H1 (cell line): Measurements from ENCODE around the gene YOD1. TPM values are rescaled to one million over a fixed set of nuclear protein-coding genes. Genes with fewer than 3 reads are reported as not detected.

Experiments used
- CTCF ChIA-PET: fragments of 300-600 bp; sonication (Branson Sonifier 250); formaldehyde crosslinking; loops from one replicate; lab custom pipeline; 2021; ENCODE audit not compliant: partially characterized antibody; lab: Charles Lee
- POLR2A ChIA-PET: fragments of 300-600 bp; sonication (Branson Sonifier 250); formaldehyde crosslinking; loops from one replicate; lab custom pipeline; 2021; ENCODE audit warnings: inconsistent platforms; ENCODE audit not compliant: partially characterized antibody; lab: Charles Lee
- DNase-seq, 2 experiments: peaks; one replicate each; pipeline versions ENCODE4 v3.0.0 to v3.0.0-alpha.2; 2010 to 2022; ENCODE audit warnings: low spot score in 2 of 2, low read depth in 1 of 2, mixed read lengths in 1 of 2
- FAIRE-seq: peaks from 2 replicates; lab custom pipeline; 2011; peaks lifted over from hg19 to GRCh38; lab: Jason Lieb, UNC
- H2AFZ ChIP-seq: 2 replicates; pipeline ENCODE4 v1.8.1; 2012; ENCODE audit warnings: low read length, inconsistent platforms
- H2AK5ac ChIP-seq: 2 replicates; pipeline ENCODE4 v1.6.1; 2013; ENCODE audit warnings: low read depth, low read length
- H2BK120ac ChIP-seq: replicated peaks from 2 replicates; pipeline ENCODE3; 2013; ENCODE audit warnings: low read depth, low read length, inconsistent platforms
- H2BK12ac ChIP-seq: 2 replicates; pipeline ENCODE4 v1.6.1; 2013; ENCODE audit warnings: low read depth, low read length
- H2BK15ac ChIP-seq: 2 replicates; pipeline ENCODE4 v1.6.1; 2013; ENCODE audit warnings: low read length
- H2BK20ac ChIP-seq: 2 replicates; pipeline ENCODE4 v1.6.1; 2013; ENCODE audit warnings: low read length
- H2BK5ac ChIP-seq: 2 replicates; pipeline ENCODE4 v1.6.1; 2013; ENCODE audit warnings: low read depth, low read length
- H3K14ac ChIP-seq: 2 replicates; pipeline ENCODE4 v1.6.1; 2013; ENCODE audit warnings: inconsistent platforms; ENCODE audit not compliant: insufficient read length
- H3K18ac ChIP-seq: 2 replicates; pipeline ENCODE4 v1.6.1; 2013; ENCODE audit warnings: low read length; ENCODE audit errors: extremely low read depth
- H3K23ac ChIP-seq: 2 replicates; pipeline ENCODE4 v1.6.1; 2013; ENCODE audit warnings: inconsistent platforms; ENCODE audit not compliant: insufficient read length
- H3K23me2 ChIP-seq: 2 replicates; pipeline ENCODE4 v1.6.1; 2013; ENCODE audit warnings: low read depth, low read length
- H3K27ac ChIP-seq: 2 replicates; pipeline ENCODE4 v1.6.1; 2011; ENCODE audit warnings: low read depth, low read length, inconsistent platforms
- H3K27me3 ChIP-seq, 4 experiments: replicated peaks in 1 of 4; 1 replicate in 1 of 4; 2 replicates in 3 of 4; pipeline versions ENCODE4 v1.6.1 to v1.8.1; 2011 to 2013; ENCODE audit warnings: low read length in 3 of 4, mild to moderate bottlenecking in 3 of 4, inconsistent platforms in 2 of 4, mixed read lengths in 2 of 4, moderate library complexity in 1 of 4; ENCODE audit not compliant: control insufficient read depth in 3 of 4, insufficient read depth in 3 of 4; ENCODE audit errors: extremely low read depth in 1 of 4
- H3K36me3 ChIP-seq, 4 experiments: 2 replicates each; pipeline versions ENCODE4 v1.6.1 to v1.8.1; 2011 to 2013; ENCODE audit warnings: mild to moderate bottlenecking in 4 of 4, low read length in 3 of 4, moderate library complexity in 2 of 4, control low read depth in 1 of 4, inconsistent platforms in 1 of 4; ENCODE audit not compliant: insufficient read depth in 4 of 4, control insufficient read depth in 2 of 4
- H3K4ac ChIP-seq: replicated peaks from 2 replicates; pipeline ENCODE3; 2013; ENCODE audit warnings: low read length, low read depth, mixed read lengths, inconsistent platforms; ENCODE audit not compliant: insufficient read length
- H3K4me1 ChIP-seq, 4 experiments: replicated peaks in 1 of 4; 1 replicate in 1 of 4; 2 replicates in 3 of 4; pipeline versions ENCODE4 v1.6.1 to v1.8.1; 2011 to 2013; ENCODE audit warnings: low read length in 3 of 4, inconsistent platforms in 2 of 4, mixed read lengths in 1 of 4; ENCODE audit not compliant: insufficient read depth in 4 of 4, control insufficient read depth in 3 of 4
- H3K4me2 ChIP-seq, 2 experiments: 2 replicates each; pipeline versions ENCODE4 v1.6.1 to v1.8.1; 2011 to 2013; ENCODE audit warnings: low read depth in 2 of 2, low read length in 2 of 2, control low read depth in 1 of 2, inconsistent platforms in 1 of 2, mild to moderate bottlenecking in 1 of 2; ENCODE audit not compliant: insufficient read depth in 1 of 2
- H3K4me3 ChIP-seq, 4 experiments: fragments of 200-600, 300-600 bp in 1 of 4; sonication (generic), shearing (Covaris generic), sonication (Bioruptor Twin) in 1 of 4; 2 replicates each; pipeline versions ENCODE4 v1.5.1 to v1.8.1; 2011 to 2016; ENCODE audit warnings: low read length in 4 of 4, low read depth in 3 of 4, control low read depth in 2 of 4, inconsistent platforms in 2 of 4, mild to moderate bottlenecking in 2 of 4, mixed read lengths in 1 of 4, moderate library complexity in 1 of 4; ENCODE audit not compliant: insufficient read depth in 2 of 4; ENCODE audit errors: extremely low read depth in 1 of 4
- H3K56ac ChIP-seq: replicated peaks from 2 replicates; pipeline ENCODE3; 2013; ENCODE audit warnings: low read depth, mild to moderate bottlenecking, mixed read lengths, low read length, inconsistent platforms; ENCODE audit not compliant: insufficient read length
- H3K79me1 ChIP-seq: 2 replicates; pipeline ENCODE4 v1.6.1; 2013; ENCODE audit warnings: low read depth, low read length, control low read depth
- H3K79me2 ChIP-seq, 2 experiments: 2 replicates each; pipeline versions ENCODE4 v1.6.1 to v1.8.1; 2012 to 2013; ENCODE audit warnings: low read length in 2 of 2, mild to moderate bottlenecking in 2 of 2, inconsistent platforms in 1 of 2; ENCODE audit not compliant: insufficient read depth in 2 of 2, control insufficient read depth in 1 of 2
- H3K9ac ChIP-seq, 4 experiments: replicated peaks in 1 of 4; 1 replicate in 1 of 4; 2 replicates in 3 of 4; pipeline versions ENCODE4 v1.6.1 to v1.8.1; 2011 to 2013; ENCODE audit warnings: low read depth in 3 of 4, low read length in 3 of 4, control low read depth in 2 of 4, mild to moderate bottlenecking in 2 of 4, moderate library complexity in 2 of 4, inconsistent platforms in 1 of 4; ENCODE audit errors: extremely low read depth in 1 of 4
- H3K9me3 ChIP-seq, 2 experiments: 2 replicates each; pipeline versions ENCODE4 v1.6.1 to v1.8.1; 2012 to 2013; ENCODE audit warnings: mild to moderate bottlenecking in 2 of 2, moderate library complexity in 2 of 2, control low read depth in 1 of 2, inconsistent platforms in 1 of 2, low read depth in 1 of 2, low read length in 1 of 2, mixed read lengths in 1 of 2; ENCODE audit not compliant: insufficient read depth in 2 of 2
- H4K20me1 ChIP-seq, 2 experiments: replicated peaks in 1 of 2; 2 replicates each; pipeline versions ENCODE3 to v1.8.1; 2011 to 2013; ENCODE audit warnings: inconsistent platforms in 2 of 2, low read length in 2 of 2, mild to moderate bottlenecking in 1 of 2; ENCODE audit not compliant: insufficient read depth in 2 of 2, control insufficient read depth in 1 of 2
- H4K5ac ChIP-seq: 2 replicates; pipeline ENCODE4 v1.6.1; 2013; ENCODE audit warnings: low read length, low read depth, mixed read lengths, inconsistent platforms; ENCODE audit not compliant: insufficient read length
- H4K8ac ChIP-seq: 2 replicates; pipeline ENCODE4 v1.8.0; 2013; ENCODE audit warnings: mild to moderate bottlenecking, moderate library complexity, low read length, inconsistent platforms; ENCODE audit not compliant: insufficient read depth; ENCODE audit errors: extremely low read depth
- H4K91ac ChIP-seq: replicated peaks from 2 replicates; pipeline ENCODE3; 2013; ENCODE audit warnings: low read length, mixed read lengths, inconsistent platforms; ENCODE audit not compliant: insufficient read length
- EP300 ChIP-seq, 2 experiments: IDR thresholded peaks; 1 replicate in 1 of 2; 2 replicates in 1 of 2; pipeline ENCODE4 v1.6.1; 2011 to 2012; ENCODE audit warnings: low read depth in 2 of 2, low read length in 2 of 2, mild to moderate bottlenecking in 2 of 2, borderline replicate concordance in 1 of 2, inconsistent platforms in 1 of 2, moderate library complexity in 1 of 2
- JUN ChIP-seq: IDR thresholded peaks from 2 replicates; pipeline ENCODE4 v1.6.1; 2011; ENCODE audit warnings: low read depth, mild to moderate bottlenecking, improper control_type of control experiment, low read length
- KDM4A ChIP-seq: IDR thresholded peaks from one replicate; pipeline ENCODE4 v1.7.1; 2012; ENCODE audit warnings: low read depth, mild to moderate bottlenecking, moderate library complexity, low read length, inconsistent platforms; ENCODE audit not compliant: severe bottlenecking
- MAFK ChIP-seq: IDR thresholded peaks from 2 replicates; pipeline ENCODE4 v1.6.1; 2012; ENCODE audit warnings: low read depth, mild to moderate bottlenecking, improper control_type of control experiment, low read length
- PHF8 ChIP-seq: fragments of 200-600 bp; sonication (generic); conservative IDR thresholded peaks from 2 replicates; pipeline ENCODE4 v1.7.1; 2012; ENCODE audit warnings: low read depth, mild to moderate bottlenecking, inconsistent platforms, low read length, moderate library complexity
- SIX5 ChIP-seq: IDR thresholded peaks from 2 replicates; pipeline ENCODE4 v1.6.1; 2011; ENCODE audit warnings: mild to moderate bottlenecking, low read depth, low read length
- TCF12 ChIP-seq: IDR thresholded peaks from 2 replicates; pipeline ENCODE4 v1.6.1; 2011; ENCODE audit warnings: low read depth, mild to moderate bottlenecking, low read length
- TEAD4 ChIP-seq: IDR thresholded peaks from 2 replicates; pipeline ENCODE4 v1.6.1; 2012; ENCODE audit warnings: low read depth, low read length, inconsistent platforms, mixed read lengths
- WGBS, 2 experiments: shearing (Covaris generic) in 1 of 2; methylation state at CpG; one replicate each; pipeline versions ENCODE4 v1.1.6 to v1.1.7; 2013 to 2015; ENCODE audit warnings: low lambda C conversion rate in 2 of 2, mixed read lengths in 2 of 2, inconsistent platforms in 1 of 2, low coverage in 1 of 2, missing lambda C conversion rate in 1 of 2; ENCODE audit not compliant: insufficient replicate concordance in 2 of 2, insufficient coverage in 1 of 2, insufficient read length in 1 of 2; ENCODE audit errors: extremely low coverage in 1 of 2, missing lambda C conversion rate in 1 of 2; 5-methylcytosine and 5-hydroxymethylcytosine counted together
- polyA plus RNA-seq, 7 experiments: library from polyadenylated mRNA; depleted of rRNA in 3 of 7; stranded (reverse) in 5 of 7; unstranded in 2 of 7; fragments of >200 nt in 5 of 7; fragments of 200-250 nt in 2 of 7; gene quantifications; 1 replicate in 5 of 7; 2 replicates in 1 of 7; 4 replicates in 1 of 7; pipeline versions ENCODE4 v1.2.1 to v1.2.3, GENCODE V29; 2011 to 2013; ENCODE audit warnings: missing spikeins in 2 of 7, mixed read lengths in 2 of 7
- total RNA-seq: library from RNA; stranded (reverse); fragmentation: NEBNext Ultra II Directional; extraction: Animal tissue kit (Norgen Biotek cat#: 25700); gene quantifications from 2 replicates; pipeline ENCODE4 v1.2.1, GENCODE V29; 2021

The YOD1 gene
- total and polyA plus RNA-seq, 2 of the 8 experiments (the other 6 are each of a cell fraction or from before 2014, with no cell fraction given) = 1.9 to 11.8 TPM

- Histone ChIP-seq H4K5ac (no peak overlapping the region), H3K56ac (no peak overlapping the region), H3K23me2 (no peaks in the 10 kb centered on the region), H3K18ac (no peak overlapping the region), H3K36me3 (no peaks in the 10 kb centered on the region), H3K23ac (no peak overlapping the region), H3K9me3 (no peaks in the 10 kb centered on the region), H3K4me3 (no peak overlapping the region), H3K27ac (no peak overlapping the region), H3K79me2 (no peaks in the 10 kb centered on the region), H3K9ac (no peak overlapping the region), H2AK5ac (no peak overlapping the region), H4K20me1 (no peaks in the 10 kb centered on the region), H2BK20ac (no peak overlapping the region), H3K4me2 (no peak overlapping the region), H3K79me1 (no peaks in the 10 kb centered on the region), H4K8ac (no peak overlapping the region), H2BK120ac (no peak overlapping the region), H2BK12ac (no peak overlapping the region), H4K91ac (no peak overlapping the region), H2BK15ac (no peak overlapping the region), H2AFZ (no peak overlapping the region), H3K4ac (no peak overlapping the region), H2BK5ac (no peak overlapping the region), H3K27me3 (no peaks in the 10 kb centered on the region), H3K4me1 (peaks cover 4 to 11% (median 10%) of the 10 kb centered on the region in 4 experiments; a peak in 6 of 7 replicates), H3K14ac (no peak overlapping the region)
- 86% methylated on average over 4 of the region's 4 CpGs; no CpG with 5 or more reads in 1 of the 2 experiments for WGBS, 2 experiments
- TF ChIP-seq TEAD4 (no peak), KDM4A (no peak), PHF8 (no peak), EP300 (IDR thresholded peaks at IDR 0.05; ENCODE audit: borderline replicate concordance in 1 of 2, low read depth in 2 of 2, low read length in 2 of 2) (no peak), SIX5 (no peak), JUN (no peak), MAFK (no peak), TCF12 (no peak)
- CTCF ChIA-PET = interaction anchor here (0.6 to 1.3 kb wide), 3 partner anchors 9 to 27 kb away, joined by 3 to 4 read pairs (median 3); no protein-coding TSS in a partner anchor
- POLR2A ChIA-PET = no interaction called here
- no peak for FAIRE-seq
- no peak for DNase-seq
Measured at GRCh38 chr1:207035877-207036551, 15.0 kb downstream of the YOD1 start.
